Mesenchymal stem cell (in vitro differentiated cells and primary cell): ENCODE data around the gene RBM26.

Experiments
- DNase-seq: peaks from one replicate; pipeline ENCODE4 v3.0.0-alpha.2; 2013
- H2AFZ ChIP-seq: one replicate; pipeline ENCODE4 v1.6.1; 2013; ENCODE audit warnings: low read depth, mild to moderate bottlenecking, control low read depth, inconsistent platforms, low read length, moderate library complexity
- H2AK5ac ChIP-seq: 2 replicates; pipeline ENCODE4 v1.6.1; 2013; ENCODE audit warnings: low read length, moderate library complexity, mild to moderate bottlenecking, inconsistent platforms; ENCODE audit not compliant: severe bottlenecking
- H2BK120ac ChIP-seq: one replicate; pipeline ENCODE4 v1.6.1; 2013; ENCODE audit warnings: low read depth, mild to moderate bottlenecking, inconsistent platforms, low read length, moderate library complexity
- H2BK12ac ChIP-seq, 2 experiments: one replicate each; pipeline ENCODE4 v1.6.1; 2013; ENCODE audit warnings: inconsistent platforms in 2 of 2, low read length in 2 of 2, mild to moderate bottlenecking in 2 of 2, moderate library complexity in 2 of 2, control low read depth in 1 of 2
- H2BK15ac ChIP-seq: one replicate; pipeline ENCODE4 v1.6.1; 2013; ENCODE audit warnings: mild to moderate bottlenecking, low read depth, inconsistent platforms; ENCODE audit not compliant: poor library complexity, severe bottlenecking
- H2BK5ac ChIP-seq: 2 replicates; pipeline ENCODE4 v1.6.1; 2013; ENCODE audit warnings: low read depth, mild to moderate bottlenecking, low read length, control low read depth, inconsistent platforms; ENCODE audit not compliant: poor library complexity, severe bottlenecking
- H3K14ac ChIP-seq, 2 experiments: one replicate each; pipeline ENCODE4 v1.6.1; 2013; ENCODE audit warnings: inconsistent platforms in 2 of 2, low read length in 2 of 2, control low read depth in 1 of 2, mild to moderate bottlenecking in 1 of 2, moderate library complexity in 1 of 2
- H3K18ac ChIP-seq, 2 experiments: one replicate each; pipeline ENCODE4 v1.6.1; 2013; ENCODE audit warnings: inconsistent platforms in 2 of 2, low read length in 2 of 2, control low read depth in 1 of 2, low read depth in 1 of 2, mild to moderate bottlenecking in 1 of 2
- H3K23ac ChIP-seq, 2 experiments: one replicate each; pipeline ENCODE4 v1.6.1; 2013; ENCODE audit warnings: inconsistent platforms in 2 of 2, low read length in 2 of 2, mild to moderate bottlenecking in 2 of 2, moderate library complexity in 2 of 2, control low read depth in 1 of 2
- H3K27ac ChIP-seq: 2 replicates; pipeline ENCODE4 v1.5.1; 2013; ENCODE audit warnings: mild to moderate bottlenecking, moderate library complexity, low read length, control low read depth, inconsistent platforms; ENCODE audit not compliant: poor library complexity, severe bottlenecking
- H3K27me3 ChIP-seq, 2 experiments: 2 replicates each; pipeline versions ENCODE4 v1.6.1 to v1.7.0; 2013; ENCODE audit warnings: low read length in 2 of 2, mild to moderate bottlenecking in 2 of 2, moderate library complexity in 2 of 2, control low read depth in 1 of 2, inconsistent platforms in 1 of 2; ENCODE audit not compliant: control insufficient read depth in 1 of 2, insufficient read depth in 1 of 2
- H3K36me3 ChIP-seq, 2 experiments: 2 replicates each; pipeline versions ENCODE4 v1.6.1 to v1.7.0; 2013; ENCODE audit warnings: low read length in 2 of 2, control low read depth in 1 of 2, inconsistent platforms in 1 of 2, low read depth in 1 of 2, mild to moderate bottlenecking in 1 of 2; ENCODE audit not compliant: insufficient read depth in 2 of 2, control insufficient read depth in 1 of 2
- H3K4ac ChIP-seq, 2 experiments: one replicate each; pipeline ENCODE4 v1.6.1; 2013; ENCODE audit warnings: inconsistent platforms in 2 of 2, low read length in 2 of 2, mild to moderate bottlenecking in 2 of 2, moderate library complexity in 2 of 2, control low read depth in 1 of 2, low read depth in 1 of 2
- H3K4me1 ChIP-seq: 2 replicates; pipeline ENCODE4 v1.6.1; 2013; ENCODE audit warnings: low read depth, low read length, control low read depth; ENCODE audit not compliant: control insufficient read depth, insufficient read depth
- H3K4me2 ChIP-seq: 2 replicates; pipeline ENCODE4 v1.6.1; 2013; ENCODE audit warnings: low read length, mild to moderate bottlenecking, inconsistent platforms; ENCODE audit not compliant: poor library complexity, severe bottlenecking
- H3K4me3 ChIP-seq, 2 experiments: 2 replicates each; pipeline versions ENCODE4 v1.5.1 to v1.7.0; 2013; ENCODE audit warnings: low read length in 2 of 2, mild to moderate bottlenecking in 2 of 2, control low read depth in 1 of 2, low read depth in 1 of 2; ENCODE audit not compliant: insufficient read depth in 1 of 2
- H3K79me1 ChIP-seq: replicated peaks from 2 replicates; pipeline ENCODE4 v1.6.1; 2013; ENCODE audit warnings: mild to moderate bottlenecking, control low read depth, low read length, inconsistent platforms; ENCODE audit not compliant: poor library complexity, severe bottlenecking
- H3K9ac ChIP-seq: 2 replicates; pipeline ENCODE4 v1.7.0; 2013; ENCODE audit warnings: mild to moderate bottlenecking, low read length, moderate library complexity
- H3K9me3 ChIP-seq: 2 replicates; pipeline ENCODE4 v1.7.0; 2013; ENCODE audit warnings: mild to moderate bottlenecking, low read length; ENCODE audit not compliant: control insufficient read depth
- H4K8ac ChIP-seq: one replicate; pipeline ENCODE4 v1.6.1; 2013; ENCODE audit warnings: inconsistent platforms, mild to moderate bottlenecking, low read length, moderate library complexity
- H4K91ac ChIP-seq: one replicate; pipeline ENCODE4 v1.6.1; 2013; ENCODE audit warnings: mild to moderate bottlenecking, low read length, inconsistent platforms
- WGBS: methylation state at CpG from one replicate; pipeline ENCODE4 v1.1.7; 2013; ENCODE audit warnings: mixed read lengths; 5-methylcytosine and 5-hydroxymethylcytosine counted together

The RBM26 gene

DNA sequence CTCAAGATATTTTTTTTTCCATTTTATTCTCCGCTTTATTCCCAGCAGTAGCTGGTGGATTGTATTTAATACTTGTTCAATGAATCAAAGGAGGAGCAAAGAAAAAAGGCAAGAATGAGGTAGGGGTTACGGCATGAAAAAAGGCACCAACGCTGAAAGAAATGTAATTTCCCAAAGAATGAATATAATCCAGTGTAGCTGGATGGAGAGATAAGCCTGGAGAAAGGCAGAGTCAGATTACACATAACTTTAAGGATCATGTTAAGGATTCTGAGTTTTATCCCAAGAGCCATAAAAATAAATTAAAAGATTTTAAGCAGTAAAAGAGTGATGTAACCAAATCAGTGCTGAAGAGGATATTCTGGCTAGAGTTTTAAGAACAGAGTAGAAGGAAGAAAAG, 67.7 kb downstream of the RBM26 start:
- H2AK5ac ChIP-seq = no peak overlapping the region
- no peak overlapping the region for H3K4ac ChIP-seq

DNA sequence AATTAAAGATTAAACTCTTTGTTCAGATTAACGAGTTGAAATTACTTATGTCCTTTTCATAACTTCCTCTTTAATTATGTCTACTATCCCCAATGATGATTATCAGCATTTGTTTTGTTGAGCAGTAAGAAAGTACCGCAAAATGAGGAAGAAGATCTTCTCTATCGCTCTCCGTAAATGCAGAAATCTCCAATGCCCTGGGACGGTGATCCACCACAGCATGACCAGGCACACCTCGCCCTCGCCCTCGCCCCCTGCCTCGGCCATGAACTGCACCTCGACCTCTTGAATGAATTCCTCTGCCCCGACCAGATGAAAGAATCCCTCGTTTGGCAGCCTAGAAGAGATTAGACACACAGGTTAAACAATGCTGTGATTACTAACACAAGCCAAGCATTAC, 69.1 kb downstream of the RBM26 start:
- Histone ChIP-seq H2BK12ac (no peak overlapping the region), H4K8ac (no peak overlapping the region), H2AFZ (no peak overlapping the region), H3K9me3 (no peaks in the 10 kb centered on the region), H4K91ac (no peak overlapping the region), H3K18ac (no peak overlapping the region), H3K4me3 (no peak overlapping the region), H3K27me3 (no peaks in the 10 kb centered on the region), H3K27ac (no peak overlapping the region), H3K9ac (no peak overlapping the region), H3K79me1 (peaks cover 3% of the 10 kb centered on the region), H2AK5ac (no peak overlapping the region), H2BK15ac (no peak overlapping the region), H2BK120ac (no peak overlapping the region), H3K23ac (no peak overlapping the region), H3K36me3 (peaks cover 3 to 94% of the 10 kb centered on the region in 2 experiments), H3K4ac (no peak overlapping the region), H3K14ac (no peak overlapping the region), H3K4me1 (no peaks in the 10 kb centered on the region), H3K4me2 (no peak overlapping the region), H2BK5ac (no peak overlapping the region)
- DNase-seq = no peak
- WGBS = 94% methylated on average over 11 of the region's 12 CpGs

More for the DNA sequence above, 67.7 kb downstream of the RBM26 start:
- DNase-seq = no peak
- 100% methylated on average over 3 of the region's 3 CpGs for WGBS
- H3K27ac ChIP-seq = no peak overlapping the region
- no peak overlapping the region for H3K9ac ChIP-seq
- H2BK15ac ChIP-seq = no peak overlapping the region
- H3K36me3 ChIP-seq = peaks cover 3 to 99% of the 10 kb centered on the region in 2 experiments
- H4K91ac ChIP-seq = no peak overlapping the region
- no peak overlapping the region for H3K14ac ChIP-seq
- H3K79me1 ChIP-seq = peaks cover 1% of the 10 kb centered on the region
- no peak overlapping the region for H2BK5ac ChIP-seq
- H3K23ac ChIP-seq = no peak overlapping the region
- no peak overlapping the region for H3K4me3 ChIP-seq
- no peak overlapping the region for H3K18ac ChIP-seq
- no peaks in the 10 kb centered on the region for H3K4me1 ChIP-seq
- no peak overlapping the region for H2BK12ac ChIP-seq
- H3K4me2 ChIP-seq = no peak overlapping the region
- H2AFZ ChIP-seq = no peak overlapping the region
- H4K8ac ChIP-seq = no peak overlapping the region
- H3K9me3 ChIP-seq = no peaks in the 10 kb centered on the region
- H2BK120ac ChIP-seq = no peak overlapping the region
- no peaks in the 10 kb centered on the region for H3K27me3 ChIP-seq

DNA sequence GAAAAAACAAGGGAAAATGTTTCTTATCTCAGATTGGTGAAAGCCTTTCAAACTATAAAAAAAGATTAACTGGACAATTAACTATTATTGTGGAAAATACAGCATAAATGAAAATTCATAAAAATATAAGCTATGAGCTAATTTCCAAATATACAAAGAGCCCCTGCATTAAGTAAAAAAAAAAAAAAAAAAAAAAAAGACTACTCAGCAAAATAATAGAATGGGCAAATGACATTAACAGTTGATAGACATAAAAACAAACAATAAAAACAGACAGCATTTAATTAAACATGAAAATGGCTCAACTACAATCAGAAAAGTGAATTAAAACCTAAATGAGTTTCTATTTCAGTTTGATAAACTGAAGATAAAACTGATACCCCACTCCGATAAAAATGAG, 77.5 kb downstream of the RBM26 start:
- Histone ChIP-seq H3K4ac (no peak overlapping the region), H3K27me3 (no peaks in the 10 kb centered on the region), H3K79me1 (peaks cover 11% of the 10 kb centered on the region), H4K91ac (no peak overlapping the region), H2AK5ac (no peak overlapping the region), H3K14ac (no peak overlapping the region), H3K27ac (no peak overlapping the region), H3K4me2 (no peak overlapping the region), H2BK15ac (no peak overlapping the region), H3K9me3 (no peaks in the 10 kb centered on the region), H2BK5ac (no peak overlapping the region), H3K9ac (no peak overlapping the region), H2AFZ (no peak overlapping the region), H2BK12ac (no peak overlapping the region), H4K8ac (no peak overlapping the region), H3K23ac (no peak overlapping the region), H3K18ac (no peak overlapping the region), H3K4me3 (no peak overlapping the region), H3K36me3 (peaks cover 3 to 67% of the 10 kb centered on the region in 2 experiments), H2BK120ac (no peak overlapping the region), H3K4me1 (no peaks in the 10 kb centered on the region)
- no peak for DNase-seq
- no CpG with 5 or more reads among the region's 1 CpG for WGBS

DNA sequence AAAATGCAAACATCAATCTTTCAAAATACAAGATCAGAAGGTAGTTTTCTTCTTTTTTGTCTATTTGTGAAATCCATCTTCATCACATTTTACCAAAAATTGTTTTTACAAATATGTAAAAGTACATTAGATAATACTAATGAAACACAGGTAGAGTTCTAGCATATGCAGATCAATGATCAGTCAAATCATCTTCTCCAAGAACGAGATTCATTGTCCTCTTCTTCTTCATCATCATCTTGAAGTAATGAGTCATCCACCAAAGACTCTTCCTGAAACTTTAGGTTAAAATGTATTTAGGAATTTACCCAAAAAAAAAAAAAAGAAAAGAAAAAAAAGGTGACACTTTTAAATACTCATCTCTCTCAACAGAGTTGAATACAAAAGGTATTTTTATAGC, 85.6 kb downstream of the RBM26 start:
- Histone ChIP-seq H3K79me1 (no peaks in the 10 kb centered on the region), H3K4ac (no peak overlapping the region), H4K91ac (no peak overlapping the region), H3K4me3 (no peak overlapping the region), H2AK5ac (no peak overlapping the region), H3K9ac (no peak overlapping the region), H2BK120ac (no peak overlapping the region), H3K27me3 (no peaks in the 10 kb centered on the region), H3K4me1 (no peaks in the 10 kb centered on the region), H2BK12ac (no peak overlapping the region), H3K27ac (no peak overlapping the region), H3K9me3 (no peaks in the 10 kb centered on the region), H2BK5ac (no peak overlapping the region), H4K8ac (no peak overlapping the region), H2BK15ac (no peak overlapping the region), H3K18ac (no peak overlapping the region), H2AFZ (no peak overlapping the region), H3K14ac (no peak overlapping the region), H3K4me2 (no peak overlapping the region), H3K36me3 (peaks cover 0 to 76% of the 10 kb centered on the region in 2 experiments), H3K23ac (no peak overlapping the region)
- no peak for DNase-seq
- WGBS = no CpG with 5 or more reads among the region's 1 CpG
